Smooth muscle cell (in vitro differentiated cells): ENCODE data around the gene RAB22A. TPM values are rescaled to one million over a fixed set of nuclear protein-coding genes. Genes with fewer than 3 reads are reported as not detected.

Experiments used
- DNase-seq: peaks from one replicate; lab custom pipeline; 2025; ENCODE audit not compliant: unreplicated experiment; lab: John Stamatoyannopoulos, UW
- H2AFZ ChIP-seq: fragments of 200-600 bp; sonication (generic); 2 replicates; pipeline ENCODE4 v1.6.0; 2016; ENCODE audit warnings: antibody characterized with exemption, low read depth, mild to moderate bottlenecking
- H3F3A ChIP-seq: fragments of 200-600 bp; sonication (generic); 2 replicates; pipeline ENCODE4 v1.6.0; 2017; ENCODE audit warnings: antibody characterized with exemption, low read depth
- H3K27ac ChIP-seq: fragments of 200-600 bp; sonication (generic); 2 replicates; pipeline ENCODE4 v1.5.1; 2016; ENCODE audit warnings: low read depth, mild to moderate bottlenecking
- H3K27me3 ChIP-seq: fragments of 200-600 bp; sonication (generic); 2 replicates; pipeline ENCODE4 v1.6.1; 2016; ENCODE audit warnings: low read depth, mild to moderate bottlenecking
- H3K36me3 ChIP-seq: fragments of 200-600 bp; sonication (generic); 2 replicates; pipeline ENCODE4 v1.5.1; 2016; ENCODE audit warnings: low read depth
- H3K4me1 ChIP-seq: fragments of 200-600 bp; sonication (generic); 2 replicates; pipeline ENCODE4 v1.5.1; 2016; ENCODE audit warnings: low read depth
- H3K4me2 ChIP-seq: fragments of 200-600 bp; sonication (generic); 2 replicates; pipeline ENCODE4 v1.6.0; 2016; ENCODE audit warnings: mild to moderate bottlenecking
- H3K4me3 ChIP-seq: fragments of 200-600 bp; sonication (generic); 2 replicates; pipeline ENCODE4 v1.5.1; 2016; ENCODE audit warnings: mild to moderate bottlenecking
- H3K79me2 ChIP-seq: fragments of 200-600 bp; sonication (generic); 2 replicates; pipeline ENCODE4 v1.6.0; 2016; ENCODE audit warnings: low read depth, mild to moderate bottlenecking
- H3K9ac ChIP-seq: fragments of 200-600 bp; sonication (generic); 2 replicates; pipeline ENCODE4 v1.6.0; 2016; ENCODE audit warnings: low read depth
- H3K9me3 ChIP-seq: fragments of 200-600 bp; sonication (generic); replicated peaks from 2 replicates; pipeline ENCODE4 v1.5.1; 2016; ENCODE audit warnings: low read depth
- H4K20me1 ChIP-seq: fragments of 200-600 bp; sonication (generic); 2 replicates; pipeline ENCODE4 v1.6.0; 2016; ENCODE audit warnings: low read depth
- CTCF ChIP-seq: fragments of 200-600 bp; sonication (generic); IDR thresholded peaks from 2 replicates; pipeline ENCODE4 v1.5.1; 2017; ENCODE audit warnings: borderline replicate concordance, mild to moderate bottlenecking, antibody characterized with exemption; ENCODE audit not compliant: insufficient read depth, poor library complexity, severe bottlenecking
- WGBS: methylation state at CpG from one replicate; pipeline ENCODE4 v1.1.7; 2016; ENCODE audit warnings: low lambda C conversion rate; 5-methylcytosine and 5-hydroxymethylcytosine counted together
- polyA plus RNA-seq: library from polyadenylated mRNA; unstranded; fragments of >200 nt; fragmentation: Nextera tagmentation; extraction: Ambion mirVana; gene quantifications from 2 replicates; pipeline ENCODE4 v1.2.1, GENCODE V29; 2016
- total RNA-seq: library from RNA; depleted of rRNA; stranded (reverse); fragments of >200 nt; gene quantifications from 2 replicates; pipeline ENCODE4 v1.2.3, GENCODE V29; 2014

The RAB22A gene
- total and polyA plus RNA-seq, 2 experiments from 2014 or later = 14.0 to 23.7 TPM

GRCh38 chr20:58382096-58382495 is 72.6 kb downstream of the RAB22A start:
- no peak for DNase-seq
- no peak for TF ChIP-seq CTCF
- Histone ChIP-seq H3K27me3 (no peaks in the 10 kb centered on the region), H3K27ac (no peak overlapping the region), H3K79me2 (no peaks in the 10 kb centered on the region), H3K9me3 (no peaks in the 10 kb centered on the region), H3K4me1 (no peaks in the 10 kb centered on the region), H3K36me3 (no peaks in the 10 kb centered on the region), H3K4me3 (no peak overlapping the region), H3F3A (no peaks in the 10 kb centered on the region), H3K4me2 (no peak overlapping the region), H3K9ac (no peak overlapping the region), H4K20me1 (no peaks in the 10 kb centered on the region), H2AFZ (no peak overlapping the region)
- 76% methylated on average over 4 of the region's 4 CpGs for WGBS

GRCh38 chr20:58384821-58385220 is 75.3 kb downstream of the RAB22A start:
- Histone ChIP-seq H3F3A (no peaks in the 10 kb centered on the region), H4K20me1 (no peaks in the 10 kb centered on the region), H2AFZ (no peak overlapping the region), H3K79me2 (peaks cover 7% of the 10 kb centered on the region), H3K4me2 (no peak overlapping the region), H3K4me1 (peaks cover 4% of the 10 kb centered on the region), H3K9me3 (no peaks in the 10 kb centered on the region), H3K36me3 (no peaks in the 10 kb centered on the region), H3K9ac (no peak overlapping the region), H3K27me3 (no peaks in the 10 kb centered on the region), H3K27ac (no peak overlapping the region), H3K4me3 (no peak overlapping the region)
- no peak for TF ChIP-seq CTCF
- WGBS = 91% methylated on average over 5 of the region's 5 CpGs
- no peak for DNase-seq

- Histone ChIP-seq H3K4me1 (peaks cover 4% of the 10 kb centered on the region), H3F3A (no peaks in the 10 kb centered on the region), H3K4me2 (peak overlapping the region; percentile 84), H3K27me3 (no peaks in the 10 kb centered on the region), H3K4me3 (peak overlapping the region; percentile 70), H3K36me3 (no peaks in the 10 kb centered on the region), H3K9ac (no peak overlapping the region), H4K20me1 (peaks cover 22% of the 10 kb centered on the region), H3K27ac (peak overlapping the region; percentile 14), H3K9me3 (no peaks in the 10 kb centered on the region), H2AFZ (peak overlapping the region; percentile 75), H3K79me2 (peaks cover 39% of the 10 kb centered on the region)
- TF ChIP-seq CTCF = no peak
- DNase-seq = no peak
- WGBS = 77% methylated on average over 4 of the region's 4 CpGs
Observed at GRCh38 chr20:58388028-58388601, 78.6 kb downstream of the RAB22A start.

DNA sequence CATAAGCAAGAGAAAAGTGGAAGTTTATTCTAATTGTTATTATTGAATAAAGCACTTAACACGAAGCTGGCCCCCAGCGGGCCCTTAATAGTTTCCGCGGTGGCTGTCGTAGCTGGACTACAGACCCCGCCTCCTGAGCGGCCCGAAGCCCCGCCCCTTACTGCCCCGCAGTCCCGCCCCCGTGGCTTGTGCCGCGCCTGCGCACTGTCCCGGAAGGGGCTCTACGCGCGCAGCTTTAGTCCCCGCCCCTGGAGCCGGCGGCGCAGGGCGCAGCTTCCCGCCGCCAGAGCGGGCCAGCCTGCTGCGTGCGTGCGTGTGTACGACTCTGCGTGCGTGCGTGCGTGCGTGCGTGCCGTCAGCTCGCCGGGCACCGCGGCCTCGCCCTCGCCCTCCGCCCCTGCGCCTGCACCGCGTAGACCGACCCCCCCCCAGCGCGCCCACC is 79.4 kb downstream of the RAB22A start, which contains the start of gene VAPB:
VAPB (plus strand) TSS at position 348 of the 442 bp plus-strand sequence. CDS start 231 bp downstream, outside the sequence.
- H4K20me1 ChIP-seq = peaks cover 30% of the 10 kb centered on the region
- peak within 1 kb of the TSS; percentile 89 for H3K4me2 ChIP-seq
- no peaks in the 10 kb centered on the region for H3F3A ChIP-seq
- H3K4me3 ChIP-seq = peak within 1 kb of the TSS; percentile 70
- peaks cover 47% of the 10 kb centered on the region for H3K79me2 ChIP-seq
- H3K9ac ChIP-seq = peak within 1 kb of the TSS; percentile 97
- no peaks in the 10 kb centered on the region for H3K27me3 ChIP-seq
- H3K27ac ChIP-seq = peak within 1 kb of the TSS; percentile 86
- H2AFZ ChIP-seq = peak within 1 kb of the TSS; percentile 76
- no peaks in the 10 kb centered on the region for H3K36me3 ChIP-seq
- under 1% methylated on average over 14 of the region's 51 CpGs for WGBS
- DNase-seq = peak; percentile 85
- no peak for TF ChIP-seq CTCF
- no peaks in the 10 kb centered on the region for H3K9me3 ChIP-seq
- peaks cover 4% of the 10 kb centered on the region for H3K4me1 ChIP-seq
